Measurements from ENCODE around the gene ARAP1.

Gene ARAP1

DNA sequence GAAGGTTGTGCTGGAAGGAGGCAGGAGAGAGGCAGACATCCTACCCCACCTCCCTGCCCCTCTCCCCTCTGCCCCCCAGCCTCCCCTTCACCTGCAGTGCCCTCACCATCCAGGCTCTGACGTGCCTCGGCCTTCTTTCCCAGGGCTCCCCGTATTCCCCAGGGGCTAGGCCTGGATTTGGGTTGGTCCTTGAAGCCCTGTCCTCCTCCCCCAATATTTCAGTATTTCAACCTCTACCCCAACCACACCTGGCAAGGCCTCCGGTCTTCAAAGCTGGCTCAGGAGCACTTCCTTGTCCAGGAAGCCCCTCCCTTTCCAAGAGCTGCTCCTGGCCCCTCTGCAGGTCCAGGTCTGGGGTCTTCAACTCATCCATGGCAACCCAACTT, 69.4 kb downstream of the ARAP1 start:
- peaks cover 18% of the 10 kb centered on the region for H3K27me3 ChIP-seq (ENCODE audit: insufficient read depth, poor library complexity, severe bottlenecking)
- no peak overlapping the region for H3K4me3 ChIP-seq (replicated peaks; ENCODE audit: insufficient read depth, low read length)
- no peak for DNase-seq (ENCODE audit: low read depth in 1 of 2, low spot score in 1 of 2)
- TF ChIP-seq GABPA (IDR thresholded peaks at IDR 0.05; ENCODE audit: low read depth), result no peak
- no peak for TF ChIP-seq POLR2AphosphoS5 (IDR thresholded peaks at IDR 0.05; ENCODE audit: low read depth)
- no peak for TF ChIP-seq CTCF (IDR thresholded peaks at IDR 0.05; ENCODE audit: insufficient read depth, low read length)
- TF ChIP-seq SPI1 (IDR thresholded peaks at IDR 0.05; ENCODE audit: borderline replicate concordance, low read depth), result no peak
- no peak for TF ChIP-seq REST (IDR thresholded peaks at IDR 0.05; ENCODE audit: insufficient replicate concordance, low read depth)
- H3K27ac ChIP-seq (replicated peaks), result no peak overlapping the region

GRCh38 chr11:72682238-72682857, 69.9 kb downstream of the ARAP1 start:
- TF ChIP-seq POLR2AphosphoS5 (IDR thresholded peaks at IDR 0.05; ENCODE audit: low read depth) (no peak), GABPA (IDR thresholded peaks at IDR 0.05; ENCODE audit: low read depth) (no peak), REST (IDR thresholded peaks at IDR 0.05; ENCODE audit: insufficient replicate concordance, low read depth) (no peak), SPI1 (IDR thresholded peaks at IDR 0.05; ENCODE audit: borderline replicate concordance, low read depth) (no peak), CTCF (IDR thresholded peaks at IDR 0.05; ENCODE audit: insufficient read depth, low read length) (no peak)

GRCh38 chr11:72681226-72682153, 70.7 kb downstream of the ARAP1 start:
- Histone ChIP-seq H3K27ac (replicated peaks) (no peak overlapping the region), H3K27me3 (ENCODE audit: insufficient read depth, poor library complexity, severe bottlenecking) (peaks cover 31% of the 10 kb centered on the region), H3K4me3 (replicated peaks; ENCODE audit: insufficient read depth, low read length) (no peak overlapping the region)
- DNase-seq (ENCODE audit: low read depth in 1 of 2, low spot score in 1 of 2), result no peak
- TF ChIP-seq SPI1 (IDR thresholded peaks at IDR 0.05; ENCODE audit: borderline replicate concordance, low read depth) (no peak), POLR2AphosphoS5 (IDR thresholded peaks at IDR 0.05; ENCODE audit: low read depth) (peak; percentile 44)

More at GRCh38 chr11:72682238-72682857, 69.9 kb downstream of the ARAP1 start:
- no peak overlapping the region for H3K27ac ChIP-seq (replicated peaks)
- H3K4me3 ChIP-seq (replicated peaks; ENCODE audit: insufficient read depth, low read length), result no peak overlapping the region
- no peak for DNase-seq (ENCODE audit: low read depth in 1 of 2, low spot score in 1 of 2)
- H3K27me3 ChIP-seq (ENCODE audit: insufficient read depth, poor library complexity, severe bottlenecking), result peaks cover 22% of the 10 kb centered on the region

GRCh38 chr11:72680624-72681158, 71.5 kb downstream of the ARAP1 start:
- H3K27ac ChIP-seq (replicated peaks), result no peak overlapping the region
- peaks cover 36% of the 10 kb centered on the region for H3K27me3 ChIP-seq (ENCODE audit: insufficient read depth, poor library complexity, severe bottlenecking)
- no peak for TF ChIP-seq CTCF (IDR thresholded peaks at IDR 0.05; ENCODE audit: insufficient read depth, low read length)
- TF ChIP-seq SPI1 (IDR thresholded peaks at IDR 0.05; ENCODE audit: borderline replicate concordance, low read depth), result no peak
- TF ChIP-seq REST (IDR thresholded peaks at IDR 0.05; ENCODE audit: insufficient replicate concordance, low read depth), result no peak
- no peak for TF ChIP-seq GABPA (IDR thresholded peaks at IDR 0.05; ENCODE audit: low read depth)
- no peak for TF ChIP-seq POLR2AphosphoS5 (IDR thresholded peaks at IDR 0.05; ENCODE audit: low read depth)
- H3K4me3 ChIP-seq (replicated peaks; ENCODE audit: insufficient read depth, low read length), result no peak overlapping the region
- DNase-seq (ENCODE audit: low read depth in 1 of 2, low spot score in 1 of 2), result no peak
